ENCODE results near the gene DCAF5. TPM values are rescaled to one million over a fixed set of nuclear protein-coding genes. Genes with fewer than 3 reads are reported as not detected.

Gene DCAF5
- polyA plus RNA-seq, 1 donor (not counting 4 experiments of a cell fraction or from before 2014, with no cell fraction given) = 29.5 TPM

GRCh38 chr14:69010648-69011047 lies 142.3 kb downstream of the DCAF5 start:
- no peaks in the 10 kb centered on the region for H3K27me3 ChIP-seq (ENCODE audit: control insufficient read depth, extremely low read depth, insufficient read depth, low read length)
- H3K4me1 ChIP-seq (ENCODE audit: control insufficient read depth, extremely low read depth, insufficient read depth, low read length) = peaks cover 5% of the 10 kb centered on the region
- DNase-seq (ENCODE audit: low read depth, low spot score) = no peak
- H3K79me2 ChIP-seq (ENCODE audit: control insufficient read depth, insufficient read depth, low read length) = no peaks in the 10 kb centered on the region
- no peak overlapping the region for H3K9ac ChIP-seq (ENCODE audit: control insufficient read depth, extremely low read depth, insufficient read depth, low read length)
- H3K27ac ChIP-seq (ENCODE audit: control insufficient read depth, insufficient read depth, low read length) = no peak overlapping the region
- H3K9me3 ChIP-seq (ENCODE audit: control insufficient read depth, low read depth, low read length) = no peaks in the 10 kb centered on the region
- dilution Hi-C loops (cut with MboI; ENCODE audit: extremely low pct_ligation_motif_present, low sequenced_read_pairs) = no loop called here
- H3K36me3 ChIP-seq (ENCODE audit: control insufficient read depth in 2 of 2, extremely low read depth in 1 of 2, insufficient read depth in 2 of 2, low read length in 2 of 2) = no peaks in the 10 kb centered on the region
- no peaks in the 10 kb centered on the region for H3K9me1 ChIP-seq (ENCODE audit: control insufficient read depth, extremely low read depth, insufficient read depth, low read length)
- no peak for FAIRE-seq
- no peak overlapping the region for H2AFZ ChIP-seq (ENCODE audit: control insufficient read depth, low read length)
- no peaks in the 10 kb centered on the region for H4K20me1 ChIP-seq (ENCODE audit: control insufficient read depth, extremely low read depth, insufficient read depth, low read length)
- no peak overlapping the region for H3K4me3 ChIP-seq (ENCODE audit: control insufficient read depth in 2 of 3, extremely low read depth in 1 of 3, insufficient read depth in 2 of 3, low read depth in 1 of 3, low read length in 3 of 3)
- H3K4me2 ChIP-seq (ENCODE audit: control insufficient read depth, extremely low read depth, insufficient read depth, low read depth, low read length) = no peak overlapping the region
- TF ChIP-seq EZH2 (IDR thresholded peaks at IDR 0.05; ENCODE audit: low read length) (no peak), CTCF (optimal IDR thresholded peaks at IDR 0.05 in 1 of 3, IDR thresholded peaks at IDR 0.05 in 1 of 3, conservative IDR thresholded peaks at IDR 0.05 in 1 of 3; ENCODE audit: extremely low read depth in 1 of 3, insufficient read depth in 2 of 3, low read length in 3 of 3) (no peak)

GRCh38 chr14:69008421-69008884 lies 144.5 kb downstream of the DCAF5 start:
- no peak overlapping the region for H2AFZ ChIP-seq (ENCODE audit: control insufficient read depth, low read length)
- no peaks in the 10 kb centered on the region for H3K79me2 ChIP-seq (ENCODE audit: control insufficient read depth, insufficient read depth, low read length)
- H3K27ac ChIP-seq (ENCODE audit: control insufficient read depth, insufficient read depth, low read length) = no peak overlapping the region
- FAIRE-seq (no peak), DNase-seq (ENCODE audit: low read depth, low spot score) (no peak)
- dilution Hi-C loops (cut with MboI; ENCODE audit: extremely low pct_ligation_motif_present, low sequenced_read_pairs) = no loop called here
- no peaks in the 10 kb centered on the region for H3K36me3 ChIP-seq (ENCODE audit: control insufficient read depth in 2 of 2, extremely low read depth in 1 of 2, insufficient read depth in 2 of 2, low read length in 2 of 2)
- no peaks in the 10 kb centered on the region for H3K9me3 ChIP-seq (ENCODE audit: control insufficient read depth, low read depth, low read length)
- H3K4me1 ChIP-seq (ENCODE audit: control insufficient read depth, extremely low read depth, insufficient read depth, low read length) = peaks cover 15% of the 10 kb centered on the region
- H3K9ac ChIP-seq (ENCODE audit: control insufficient read depth, extremely low read depth, insufficient read depth, low read length) = no peak overlapping the region
- TF ChIP-seq CTCF (optimal IDR thresholded peaks at IDR 0.05 in 1 of 3, IDR thresholded peaks at IDR 0.05 in 1 of 3, conservative IDR thresholded peaks at IDR 0.05 in 1 of 3; ENCODE audit: extremely low read depth in 1 of 3, insufficient read depth in 2 of 3, low read length in 3 of 3) = no peak
- TF ChIP-seq EZH2 (IDR thresholded peaks at IDR 0.05; ENCODE audit: low read length) = no peak
- peaks cover 2% of the 10 kb centered on the region for H3K27me3 ChIP-seq (ENCODE audit: control insufficient read depth, extremely low read depth, insufficient read depth, low read length)
- no peaks in the 10 kb centered on the region for H4K20me1 ChIP-seq (ENCODE audit: control insufficient read depth, extremely low read depth, insufficient read depth, low read length)
- H3K9me1 ChIP-seq (ENCODE audit: control insufficient read depth, extremely low read depth, insufficient read depth, low read length) = no peaks in the 10 kb centered on the region
- H3K4me3 ChIP-seq (ENCODE audit: control insufficient read depth in 2 of 3, extremely low read depth in 1 of 3, insufficient read depth in 2 of 3, low read depth in 1 of 3, low read length in 3 of 3) = no peak overlapping the region
- H3K4me2 ChIP-seq (ENCODE audit: control insufficient read depth, extremely low read depth, insufficient read depth, low read depth, low read length) = no peak overlapping the region
